ENCODE results near the gene BRAT1. TPM values are rescaled to one million over a fixed set of nuclear protein-coding genes. Genes with fewer than 3 reads are reported as not detected.

The BRAT1 gene
- total and polyA plus RNA-seq, 3 experiments from 2014 or later, result 35.0 to 41.9 (median 38.8) TPM

DNA sequence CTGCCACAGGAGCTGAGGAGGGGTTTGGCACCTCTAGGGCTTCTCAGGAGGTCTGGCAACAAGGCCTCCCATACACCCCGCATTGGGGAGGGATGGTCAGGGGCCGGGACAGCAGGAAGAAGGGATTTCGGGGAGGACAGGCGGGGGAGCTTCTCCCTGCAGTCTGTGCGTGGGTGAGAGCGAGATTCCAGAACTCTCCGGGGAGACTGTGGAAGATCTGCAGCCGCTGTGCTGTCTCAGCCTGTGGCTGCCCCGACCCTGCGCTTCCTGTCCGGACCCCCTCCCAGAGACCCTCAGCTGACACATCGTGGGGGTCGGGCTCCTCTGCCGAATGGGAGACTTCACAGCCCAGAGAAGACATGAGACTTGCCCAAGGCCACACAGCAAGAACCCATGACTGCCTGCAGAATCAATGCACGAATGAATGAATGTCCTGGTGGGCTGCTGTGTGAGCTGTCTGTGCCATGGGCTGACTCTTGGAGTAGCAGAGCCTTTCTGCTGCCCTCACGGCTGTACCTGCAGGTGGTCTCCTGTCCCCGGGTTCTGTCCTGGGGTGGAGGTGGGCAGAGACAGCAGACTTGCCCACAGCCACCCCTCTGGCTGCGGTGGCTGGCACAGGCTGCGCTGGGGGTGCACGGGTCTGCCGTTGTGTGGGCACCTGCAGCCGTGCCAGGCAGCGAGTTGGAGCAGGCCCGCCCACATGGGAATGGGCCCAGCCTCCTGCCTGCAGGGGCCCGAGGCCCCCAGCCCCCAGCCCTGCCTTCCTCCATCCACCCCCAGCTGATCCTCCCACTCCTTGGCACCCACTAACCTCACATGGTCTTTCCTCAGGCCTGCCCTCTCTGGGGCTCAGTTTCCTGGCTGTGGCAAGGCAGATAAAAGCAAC is 52.0 kb downstream of the BRAT1 start:
- DNase-seq, result no peak
- Mint-ChIP-seq H3K4me1 (peaks cover 8 to 17% (median 11%) of the 10 kb centered on the region in 3 donors), H3K9me3 (no peaks in the 10 kb centered on the region), H3K27me3 (no peaks in the 10 kb centered on the region), H3K4me3 (no peak overlapping the region), H3K36me3 (no peaks in the 10 kb centered on the region), H3K27ac (no peak overlapping the region)
- no peaks in the 10 kb centered on the region for H3K27me3 ChIP-seq (ENCODE audit: insufficient read depth, low read length, poor library complexity, severe bottlenecking)
- CTCF ChIA-PET, result interaction anchor here (1.2 kb wide), 1 partner anchor 27 kb away, joined by 3 read pairs; the partner anchor contains the start of gene GRIFIN
- H3K4me3 ChIP-seq (ENCODE audit: low read length), result no peak overlapping the region
- H3K36me3 ChIP-seq (ENCODE audit: insufficient read depth, low read length), result no peaks in the 10 kb centered on the region
- H3K9me3 ChIP-seq (ENCODE audit: low read length), result no peaks in the 10 kb centered on the region
- POLR2A ChIA-PET, result no interaction called here
- H3K4me1 ChIP-seq (ENCODE audit: insufficient read depth, low read length), result peaks cover 11% of the 10 kb centered on the region
- H3K27ac ChIP-seq (ENCODE audit: low read depth, low read length), result no peak overlapping the region

- no peaks in the 10 kb centered on the region for H3K9me3 Mint-ChIP-seq
- no peak overlapping the region for H3K4me3 ChIP-seq (ENCODE audit: low read length)
- H3K27me3 Mint-ChIP-seq, result no peaks in the 10 kb centered on the region
- no peaks in the 10 kb centered on the region for H3K9me3 ChIP-seq (ENCODE audit: low read length)
- no peak overlapping the region for H3K27ac ChIP-seq (ENCODE audit: low read depth, low read length)
- DNase-seq, result no peak
- ChIA-PET CTCF (interaction anchor here (1.7 kb wide), 1 partner anchor 24 kb away, joined by 4 read pairs; no protein-coding TSS in a partner anchor), POLR2A (no interaction called here)
- H3K27ac Mint-ChIP-seq, result no peak overlapping the region
- no peaks in the 10 kb centered on the region for H3K27me3 ChIP-seq (ENCODE audit: insufficient read depth, low read length, poor library complexity, severe bottlenecking)
- peaks cover 4% of the 10 kb centered on the region for H3K4me1 ChIP-seq (ENCODE audit: insufficient read depth, low read length)
- H3K36me3 ChIP-seq (ENCODE audit: insufficient read depth, low read length), result no peaks in the 10 kb centered on the region
- H3K4me1 Mint-ChIP-seq, result peaks cover 1 to 10% (median 5%) of the 10 kb centered on the region in 3 donors
- H3K4me3 Mint-ChIP-seq, result no peak overlapping the region
- no peaks in the 10 kb centered on the region for H3K36me3 Mint-ChIP-seq
Measured at GRCh38 chr7:2502647-2502966, 52.7 kb downstream of the BRAT1 start.

- Histone ChIP-seq H3K36me3 (ENCODE audit: insufficient read depth, low read length) (no peaks in the 10 kb centered on the region), H3K27me3 (ENCODE audit: insufficient read depth, low read length, poor library complexity, severe bottlenecking) (peaks cover 3% of the 10 kb centered on the region), H3K4me1 (ENCODE audit: insufficient read depth, low read length) (no peaks in the 10 kb centered on the region), H3K27ac (ENCODE audit: low read depth, low read length) (no peak overlapping the region), H3K9me3 (ENCODE audit: low read length) (no peaks in the 10 kb centered on the region), H3K4me3 (ENCODE audit: low read length) (no peak overlapping the region)
- ChIA-PET POLR2A (interaction anchor here (1.0 kb wide), 1 partner anchor 9 kb away, joined by 4 read pairs; no protein-coding TSS in a partner anchor), CTCF (interaction anchor here (0.6 to 1.7 kb wide), 2 partner anchors 24 to 81 kb away, joined by 3 to 4 read pairs; no protein-coding TSS in a partner anchor)
- Mint-ChIP-seq H3K36me3 (no peaks in the 10 kb centered on the region), H3K4me3 (no peak overlapping the region), H3K9me3 (no peaks in the 10 kb centered on the region), H3K4me1 (peaks cover 0 to 10% (median 4%) of the 10 kb centered on the region in 3 donors), H3K27ac (no peak overlapping the region), H3K27me3 (peaks cover 0 to 3% of the 10 kb centered on the region in 2 donors)
- DNase-seq, result no peak
Measured at GRCh38 chr7:2501947-2502646, 53.2 kb downstream of the BRAT1 start.

DNA sequence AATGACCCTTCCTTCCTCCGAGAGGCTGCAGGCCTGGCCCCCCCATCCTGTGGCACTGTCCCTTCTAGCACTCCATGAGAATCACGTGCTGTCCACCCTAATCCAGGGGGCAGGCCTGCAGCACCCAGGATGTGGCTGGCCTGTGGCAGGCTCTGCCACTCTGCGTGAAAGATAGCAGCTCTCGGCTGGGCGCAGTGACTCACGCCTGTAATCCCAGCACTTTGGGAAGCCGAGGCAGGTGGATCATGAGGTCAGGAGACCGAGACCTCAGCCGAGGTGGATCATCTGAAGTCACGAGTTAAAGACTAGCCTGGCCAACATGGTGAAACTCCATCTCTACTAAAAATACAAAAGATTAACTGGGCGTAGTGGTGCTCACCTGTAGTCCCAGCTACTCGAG is 54.6 kb downstream of the BRAT1 start:
- Mint-ChIP-seq H3K4me3 (no peak overlapping the region), H3K4me1 (peaks cover 0 to 7% (median under 1%) of the 10 kb centered on the region in 3 donors), H3K27ac (peak overlapping the region in 2 of 8 donors; percentile 11 to 36), H3K36me3 (no peaks in the 10 kb centered on the region), H3K9me3 (no peaks in the 10 kb centered on the region), H3K27me3 (peaks cover 3 to 10% of the 10 kb centered on the region in 2 donors)
- ChIA-PET POLR2A (no interaction called here), CTCF (no interaction called here)
- Histone ChIP-seq H3K36me3 (ENCODE audit: insufficient read depth, low read length) (no peaks in the 10 kb centered on the region), H3K27me3 (ENCODE audit: insufficient read depth, low read length, poor library complexity, severe bottlenecking) (peaks cover 4% of the 10 kb centered on the region), H3K4me1 (ENCODE audit: insufficient read depth, low read length) (no peaks in the 10 kb centered on the region), H3K27ac (ENCODE audit: low read depth, low read length) (no peak overlapping the region), H3K4me3 (ENCODE audit: low read length) (no peak overlapping the region), H3K9me3 (ENCODE audit: low read length) (no peaks in the 10 kb centered on the region)
- no peak for DNase-seq

GRCh38 chr7:2499719-2500430 is 55.4 kb downstream of the BRAT1 start:
- ChIA-PET POLR2A (no interaction called here), CTCF (interaction anchor here (1.2 kb wide), 1 partner anchor 8 kb away, joined by 3 read pairs; no protein-coding TSS in a partner anchor)
- no peak overlapping the region for H3K4me3 ChIP-seq (ENCODE audit: low read length)
- Mint-ChIP-seq H3K9me3 (no peaks in the 10 kb centered on the region), H3K36me3 (no peaks in the 10 kb centered on the region), H3K4me1 (peaks cover 0 to 7% (median 0%) of the 10 kb centered on the region in 3 donors), H3K27me3 (peaks cover 3 to 10% of the 10 kb centered on the region in 2 donors), H3K27ac (no peak overlapping the region), H3K4me3 (no peak overlapping the region)
- H3K4me1 ChIP-seq (ENCODE audit: insufficient read depth, low read length), result no peaks in the 10 kb centered on the region
- no peak overlapping the region for H3K27ac ChIP-seq (ENCODE audit: low read depth, low read length)
- H3K36me3 ChIP-seq (ENCODE audit: insufficient read depth, low read length), result no peaks in the 10 kb centered on the region
- no peak for DNase-seq
- H3K9me3 ChIP-seq (ENCODE audit: low read length), result no peaks in the 10 kb centered on the region
- H3K27me3 ChIP-seq (ENCODE audit: insufficient read depth, low read length, poor library complexity, severe bottlenecking), result peaks cover 4% of the 10 kb centered on the region

- Mint-ChIP-seq H3K9me3 (no peaks in the 10 kb centered on the region), H3K27ac (peak overlapping the region in 1 of 8 donors; percentile 55), H3K36me3 (no peaks in the 10 kb centered on the region), H3K27me3 (peaks cover 3 to 10% of the 10 kb centered on the region in 2 donors), H3K4me3 (no peak overlapping the region), H3K4me1 (peaks cover 0 to 7% (median 0%) of the 10 kb centered on the region in 3 donors)
- H3K27ac ChIP-seq (ENCODE audit: low read depth, low read length), result no peak overlapping the region
- no peaks in the 10 kb centered on the region for H3K9me3 ChIP-seq (ENCODE audit: low read length)
- no peak overlapping the region for H3K4me3 ChIP-seq (ENCODE audit: low read length)
- no peak for DNase-seq
- ChIA-PET CTCF (interaction anchor here (1.2 kb wide), 1 partner anchor 9 kb away, joined by 3 read pairs; no protein-coding TSS in a partner anchor), POLR2A (no interaction called here)
- H3K36me3 ChIP-seq (ENCODE audit: insufficient read depth, low read length), result no peaks in the 10 kb centered on the region
- H3K4me1 ChIP-seq (ENCODE audit: insufficient read depth, low read length), result no peaks in the 10 kb centered on the region
- peaks cover 4% of the 10 kb centered on the region for H3K27me3 ChIP-seq (ENCODE audit: insufficient read depth, low read length, poor library complexity, severe bottlenecking)
Measured at GRCh38 chr7:2499181-2499580, 56.1 kb downstream of the BRAT1 start.

DNA sequence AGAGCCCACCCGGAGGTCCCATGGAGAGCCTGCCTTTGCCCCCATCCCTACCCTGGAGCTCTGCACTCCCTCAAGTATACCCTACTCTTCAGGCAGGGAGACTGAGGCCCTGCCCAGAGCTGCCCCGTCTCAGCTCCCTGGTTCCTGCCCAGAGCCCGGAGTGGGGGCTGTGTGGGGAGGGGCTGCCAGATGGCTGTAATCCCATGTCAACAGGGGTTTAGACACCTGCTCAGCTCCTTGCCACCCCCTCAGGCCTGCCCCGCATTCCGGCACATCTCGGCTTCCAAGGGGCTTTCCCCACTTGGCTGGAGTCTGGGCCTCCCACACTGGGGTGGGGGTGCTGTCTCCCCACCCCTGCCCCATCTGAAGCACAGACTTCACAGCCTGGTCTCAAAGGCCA is 56.6 kb downstream of the BRAT1 start:
- Histone ChIP-seq H3K36me3 (ENCODE audit: insufficient read depth, low read length) (no peaks in the 10 kb centered on the region), H3K27ac (ENCODE audit: low read depth, low read length) (no peak overlapping the region), H3K4me3 (ENCODE audit: low read length) (no peak overlapping the region), H3K27me3 (ENCODE audit: insufficient read depth, low read length, poor library complexity, severe bottlenecking) (peaks cover 4% of the 10 kb centered on the region), H3K4me1 (ENCODE audit: insufficient read depth, low read length) (no peaks in the 10 kb centered on the region), H3K9me3 (ENCODE audit: low read length) (no peaks in the 10 kb centered on the region)
- Mint-ChIP-seq H3K4me1 (peaks cover 0 to 3% (median 0%) of the 10 kb centered on the region in 3 donors), H3K27ac (no peak overlapping the region), H3K9me3 (no peaks in the 10 kb centered on the region), H3K27me3 (peaks cover 3 to 10% of the 10 kb centered on the region in 2 donors), H3K36me3 (no peaks in the 10 kb centered on the region), H3K4me3 (no peak overlapping the region)
- DNase-seq, result no peak
- CTCF ChIA-PET, result interaction anchor here (1.0 kb wide), 1 partner anchor 9 kb away, joined by 3 read pairs; no protein-coding TSS in a partner anchor
- POLR2A ChIA-PET, result no interaction called here
